Loucy (cell line): ENCODE data around the gene PMVK.

Source experiments
- H2AFZ ChIP-seq: fragments of 200-600 bp; sonication (generic); 2 replicates; pipeline ENCODE4 v1.6.0; 2016; ENCODE audit warnings: antibody characterized with exemption, mild to moderate bottlenecking, low read length, moderate library complexity
- H3F3A ChIP-seq: fragments of 200-600 bp; 2 replicates; pipeline ENCODE4 v1.6.0; 2016; ENCODE audit warnings: antibody characterized with exemption, low read depth, mild to moderate bottlenecking
- H3K27me3 ChIP-seq: fragments of 200-600 bp; sonication (generic); 2 replicates; pipeline ENCODE4 v1.6.1; 2014; ENCODE audit warnings: low read length, mild to moderate bottlenecking; ENCODE audit not compliant: insufficient read depth, poor library complexity, severe bottlenecking
- H3K36me3 ChIP-seq: fragments of 200-600 bp; sonication (generic); 2 replicates; pipeline ENCODE4 v1.6.1; 2016; ENCODE audit warnings: low read length; ENCODE audit not compliant: insufficient read depth
- H3K4me1 ChIP-seq: fragments of 200-600 bp; sonication (generic); 2 replicates; pipeline ENCODE4 v1.5.1; 2014; ENCODE audit warnings: low read length, mild to moderate bottlenecking; ENCODE audit not compliant: insufficient read depth, poor library complexity, severe bottlenecking
- H3K4me2 ChIP-seq: fragments of 200-600 bp; sonication (generic); 2 replicates; pipeline ENCODE4 v1.6.0; 2014; ENCODE audit warnings: antibody characterized with exemption, low read length, low read depth, mild to moderate bottlenecking; ENCODE audit not compliant: poor library complexity, severe bottlenecking
- H3K4me3 ChIP-seq: fragments of 200-600 bp; sonication (generic); 2 replicates; pipeline ENCODE4 v1.5.1; 2014; ENCODE audit warnings: low read length, mild to moderate bottlenecking, mixed read lengths; ENCODE audit not compliant: poor library complexity, severe bottlenecking
- H3K79me2 ChIP-seq: fragments of 200-600 bp; sonication (generic); 2 replicates; pipeline ENCODE4 v1.6.1; 2014; ENCODE audit warnings: low read length; ENCODE audit not compliant: insufficient read depth
- H3K9ac ChIP-seq: fragments of 200-600 bp; sonication (generic); 2 replicates; pipeline ENCODE4 v1.6.0; 2014; ENCODE audit warnings: mild to moderate bottlenecking, low read depth, low read length, moderate library complexity; ENCODE audit not compliant: poor library complexity, severe bottlenecking
- H3K9me2 ChIP-seq: fragments of 200-600 bp; sonication (generic); replicated peaks from 2 replicates; pipeline ENCODE4 v1.6.1; 2016; ENCODE audit warnings: low read depth, low read length, mixed read lengths
- H3K9me3 ChIP-seq: fragments of 200-600 bp; sonication (generic); 2 replicates; pipeline ENCODE4 v1.6.1; 2014; ENCODE audit warnings: mild to moderate bottlenecking, antibody characterized with exemption, low read length, low read depth; ENCODE audit not compliant: insufficient read depth
- H4K20me1 ChIP-seq: fragments of 200-600 bp; sonication (generic); 2 replicates; pipeline ENCODE4 v1.6.0; 2014; ENCODE audit warnings: antibody characterized with exemption, low read length, mild to moderate bottlenecking; ENCODE audit not compliant: insufficient read depth, poor library complexity, severe bottlenecking
- EZH2phosphoT487 ChIP-seq: fragments of 200-600 bp; IDR thresholded peaks from 2 replicates; pipeline ENCODE4 v1.6.1; 2018; ENCODE audit warnings: antibody characterized with exemption, mild to moderate bottlenecking, moderate library complexity, borderline replicate concordance
- TF ChIP-seq, protein P1 (sequence below): fragments of 200-600 bp; sonication (generic); conservative IDR thresholded peaks from 2 replicates; pipeline ENCODE4 v1.5.1; 2014; ENCODE audit warnings: mild to moderate bottlenecking, antibody characterized with exemption, low read length

PMVK gene

DNA sequence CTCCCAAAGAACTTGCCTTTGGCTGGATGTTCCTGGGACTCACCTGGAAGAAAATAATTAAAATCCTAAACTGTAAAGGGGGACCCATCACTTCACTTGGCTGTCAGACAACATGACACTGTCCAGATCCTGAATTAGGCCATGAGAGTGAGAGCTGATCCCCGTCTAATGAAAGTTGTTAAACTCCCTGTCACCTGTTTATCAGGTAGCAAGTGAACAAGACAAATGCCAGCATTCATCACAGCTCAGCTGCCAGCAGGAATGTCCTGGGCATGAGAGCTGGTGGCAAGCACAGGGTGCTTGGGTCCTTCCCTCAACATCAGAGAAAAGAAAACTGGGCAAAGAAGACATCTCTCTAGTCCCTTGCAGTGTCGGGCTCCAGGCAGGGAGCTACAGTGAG is 23.8 kb downstream of the PMVK start:
- no peaks in the 10 kb centered on the region for H3K27me3 ChIP-seq
- H3K79me2 ChIP-seq, result no peaks in the 10 kb centered on the region
- no peak for TF ChIP-seq EZH2phosphoT487
- TF ChIP-seq, protein P1, sequence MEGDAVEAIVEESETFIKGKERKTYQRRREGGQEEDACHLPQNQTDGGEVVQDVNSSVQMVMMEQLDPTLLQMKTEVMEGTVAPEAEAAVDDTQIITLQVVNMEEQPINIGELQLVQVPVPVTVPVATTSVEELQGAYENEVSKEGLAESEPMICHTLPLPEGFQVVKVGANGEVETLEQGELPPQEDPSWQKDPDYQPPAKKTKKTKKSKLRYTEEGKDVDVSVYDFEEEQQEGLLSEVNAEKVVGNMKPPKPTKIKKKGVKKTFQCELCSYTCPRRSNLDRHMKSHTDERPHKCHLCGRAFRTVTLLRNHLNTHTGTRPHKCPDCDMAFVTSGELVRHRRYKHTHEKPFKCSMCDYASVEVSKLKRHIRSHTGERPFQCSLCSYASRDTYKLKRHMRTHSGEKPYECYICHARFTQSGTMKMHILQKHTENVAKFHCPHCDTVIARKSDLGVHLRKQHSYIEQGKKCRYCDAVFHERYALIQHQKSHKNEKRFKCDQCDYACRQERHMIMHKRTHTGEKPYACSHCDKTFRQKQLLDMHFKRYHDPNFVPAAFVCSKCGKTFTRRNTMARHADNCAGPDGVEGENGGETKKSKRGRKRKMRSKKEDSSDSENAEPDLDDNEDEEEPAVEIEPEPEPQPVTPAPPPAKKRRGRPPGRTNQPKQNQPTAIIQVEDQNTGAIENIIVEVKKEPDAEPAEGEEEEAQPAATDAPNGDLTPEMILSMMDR, result no peak

DNA sequence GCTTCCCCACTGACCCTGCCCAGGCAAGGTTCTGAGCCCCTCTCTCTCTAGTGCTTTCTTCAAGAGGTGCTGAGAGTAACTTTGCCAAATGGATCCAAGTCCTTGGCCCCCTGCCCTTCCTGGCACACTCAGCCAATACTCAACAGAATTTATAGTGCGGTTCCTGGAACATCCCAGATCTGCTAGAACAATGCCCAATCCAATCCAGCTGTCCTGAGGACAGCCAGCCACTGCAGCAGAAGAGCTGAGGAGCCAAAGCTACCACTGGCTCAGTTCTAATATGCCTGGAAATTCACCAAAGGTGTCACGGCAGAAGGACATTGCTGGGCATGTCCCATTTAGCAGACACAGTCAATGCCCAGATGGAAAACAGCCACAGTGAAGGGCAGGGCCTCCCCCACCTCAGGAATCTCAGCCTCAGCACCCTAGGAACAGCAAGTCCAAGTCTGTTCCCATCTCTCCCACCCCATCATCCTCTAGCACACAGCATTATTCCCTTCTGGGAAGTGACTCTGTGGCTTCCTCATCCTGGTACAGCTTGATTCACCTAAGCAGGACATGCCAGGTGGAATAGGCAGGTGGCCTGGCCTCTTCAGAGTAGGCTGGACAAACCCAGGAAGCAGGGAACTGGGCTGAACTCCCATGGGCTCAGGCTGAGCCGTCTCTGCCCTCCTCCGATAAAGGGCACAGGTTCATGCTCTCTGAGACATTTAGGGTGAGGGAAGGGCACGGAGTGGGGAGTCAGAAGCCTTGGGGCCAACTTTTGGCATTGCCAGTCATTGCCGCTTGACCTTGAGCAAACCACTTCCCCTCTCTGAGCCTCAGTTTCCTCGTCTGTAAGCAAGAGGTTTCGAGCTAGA is 24.6 kb downstream of the PMVK start:
- TF ChIP-seq EZH2phosphoT487, result no peak
- TF ChIP-seq, protein P1, result no peak
- Histone ChIP-seq H3K36me3 (no peaks in the 10 kb centered on the region), H3K9me2 (no peaks in the 10 kb centered on the region), H3K27me3 (no peaks in the 10 kb centered on the region), H4K20me1 (no peaks in the 10 kb centered on the region), H2AFZ (no peak overlapping the region), H3K9me3 (no peaks in the 10 kb centered on the region), H3K79me2 (no peaks in the 10 kb centered on the region), H3F3A (no peaks in the 10 kb centered on the region), H3K9ac (no peak overlapping the region), H3K4me1 (no peaks in the 10 kb centered on the region), H3K4me2 (no peak overlapping the region), H3K4me3 (no peak overlapping the region)

More for the DNA sequence above, 23.8 kb downstream of the PMVK start:
- H3K36me3 ChIP-seq, result no peaks in the 10 kb centered on the region
- no peak overlapping the region for H3K4me2 ChIP-seq
- H3K4me1 ChIP-seq, result no peaks in the 10 kb centered on the region
- H3K4me3 ChIP-seq, result no peak overlapping the region
- H2AFZ ChIP-seq, result no peak overlapping the region
- H3K9me3 ChIP-seq, result no peaks in the 10 kb centered on the region
- no peaks in the 10 kb centered on the region for H3F3A ChIP-seq
- no peak overlapping the region for H3K9ac ChIP-seq
- H4K20me1 ChIP-seq, result no peaks in the 10 kb centered on the region
- H3K9me2 ChIP-seq, result no peaks in the 10 kb centered on the region

DNA sequence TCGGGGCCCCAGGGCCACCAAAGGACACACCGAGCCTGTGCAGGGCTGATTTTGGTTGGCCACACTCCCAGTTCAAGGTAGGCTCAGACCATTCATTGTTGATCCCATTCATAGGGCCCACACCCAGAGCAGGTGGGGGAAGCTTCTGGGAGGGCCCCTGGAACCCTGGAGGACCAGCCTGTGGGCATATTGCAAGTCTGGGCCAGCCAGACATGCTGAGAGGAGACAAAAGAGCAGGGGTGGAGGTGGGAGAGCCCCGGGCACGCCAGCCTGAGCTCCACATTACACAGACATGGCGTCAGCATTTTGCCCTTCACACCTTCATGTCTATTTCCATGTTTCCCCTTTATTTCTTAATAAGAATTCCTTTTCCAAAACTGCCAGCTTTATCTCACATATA is 25.7 kb downstream of the PMVK start:
- no peaks in the 10 kb centered on the region for H3F3A ChIP-seq
- no peaks in the 10 kb centered on the region for H3K36me3 ChIP-seq
- TF ChIP-seq EZH2phosphoT487, result no peak
- TF ChIP-seq, protein P1, result no peak
- no peaks in the 10 kb centered on the region for H3K9me3 ChIP-seq
- H2AFZ ChIP-seq, result no peak overlapping the region
- no peaks in the 10 kb centered on the region for H3K4me1 ChIP-seq
- H3K4me2 ChIP-seq, result no peak overlapping the region
- H3K27me3 ChIP-seq, result no peaks in the 10 kb centered on the region
- no peaks in the 10 kb centered on the region for H3K9me2 ChIP-seq
- H3K9ac ChIP-seq, result no peak overlapping the region
- H3K79me2 ChIP-seq, result no peaks in the 10 kb centered on the region
- H3K4me3 ChIP-seq, result no peak overlapping the region
- no peaks in the 10 kb centered on the region for H4K20me1 ChIP-seq
